NCI-H128 (cell line): ENCODE data around the gene CLEC11A.
"Not testable (repeated sequence)": the region's sequence is repeated elsewhere in the genome, so short reads cannot be mapped to it uniquely, and the experiment has no call there.

Source experiments
- DNase-seq: peaks from one replicate; lab custom pipeline; 2025; ENCODE audit not compliant: unreplicated experiment; lab: John Stamatoyannopoulos, UW

Gene CLEC11A

GRCh38 chr19:50721441-50722137 lies 1.6 kb upstream of the CLEC11A start:
- no peak for DNase-seq

GRCh38 chr19:50722201-50723013 lies 757 bp upstream of the CLEC11A start:
- DNase-seq = no peak

GRCh38 chr19:50723735-50724521 lies 764 bp downstream of the CLEC11A start:
- DNase-seq = no peak

- DNase-seq = no peak
Observed at GRCh38 chr19:50724522-50725217, 1.5 kb downstream of the CLEC11A start.

- DNase-seq = no peak
Observed at GRCh38 chr19:50725218-50725910, 2.2 kb downstream of the CLEC11A start.

GRCh38 chr19:50725911-50726230 lies 2.7 kb downstream of the CLEC11A start:
- DNase-seq = no peak

GRCh38 chr19:50728084-50728737 lies 5.0 kb downstream of the CLEC11A start:
- DNase-seq = no peak

GRCh38 chr19:50729894-50730293 lies 6.7 kb downstream of the CLEC11A start:
- no peak for DNase-seq

GRCh38 chr19:50735869-50736268 lies 12.7 kb downstream of the CLEC11A start:
- DNase-seq = no peak

GRCh38 chr19:50736338-50736737 lies 13.2 kb downstream of the CLEC11A start:
- DNase-seq = no peak

- DNase-seq = no peak
Observed at GRCh38 chr19:50739132-50739913, 16.2 kb downstream of the CLEC11A start.

GRCh38 chr19:50739914-50740426 lies 16.8 kb downstream of the CLEC11A start:
- no peak for DNase-seq

- DNase-seq = no peak
Observed at GRCh38 chr19:50741179-50741933, 18.2 kb downstream of the CLEC11A start.

GRCh38 chr19:50743537-50743936 lies 20.4 kb downstream of the CLEC11A start:
- no peak for DNase-seq

- DNase-seq = no peak
Observed at GRCh38 chr19:50745221-50745620, 22.1 kb downstream of the CLEC11A start.

- not testable (repeated sequence) for DNase-seq
Observed at GRCh38 chr19:50747141-50747540, 24.0 kb downstream of the CLEC11A start.

GRCh38 chr19:50749490-50749889 lies 26.3 kb downstream of the CLEC11A start:
- DNase-seq = no peak

- no peak for DNase-seq
Observed at GRCh38 chr19:50750010-50750409, 26.8 kb downstream of the CLEC11A start.
